GM18873 (cell line): ENCODE results near the gene OR2H1.

Experiments
- ATAC-seq: cut with Tn5 transposase; IDR thresholded peaks from one replicate; pipeline ENCODE4 v1.9.1; 2021; ENCODE audit warnings: mild to moderate bottlenecking, moderate library complexity, moderate number of reproducible peaks; ENCODE audit not compliant: unreplicated experiment, low FRiP score

The OR2H1 gene

DNA sequence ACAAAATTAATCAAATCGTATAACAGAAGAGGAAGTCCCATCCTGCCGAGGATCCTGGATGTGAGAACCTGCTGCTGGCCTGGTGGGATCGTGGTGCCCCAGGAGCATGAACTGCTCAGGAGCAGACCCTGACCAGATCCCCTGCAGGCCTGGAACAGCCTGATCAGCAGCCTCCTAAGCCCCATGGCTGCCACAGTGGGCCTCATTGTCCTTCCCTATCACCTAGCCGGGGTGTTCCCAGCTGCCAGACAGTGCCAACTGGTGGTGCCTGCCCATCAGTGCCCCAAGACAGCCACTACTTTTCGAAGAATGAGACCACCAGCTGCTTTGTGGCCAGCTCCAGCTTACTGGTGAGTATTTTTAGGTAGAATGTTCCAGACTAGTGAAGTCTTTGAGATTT is 50.4 kb downstream of the OR2H1 start:
- no peak for ATAC-seq

GRCh38 chr6:29509239-29509638 is 52.3 kb downstream of the OR2H1 start:
- peak; percentile 68 for ATAC-seq

GRCh38 chr6:29509711-29510110 is 52.8 kb downstream of the OR2H1 start:
- ATAC-seq = no peak

GRCh38 chr6:29510202-29510601 is 53.2 kb downstream of the OR2H1 start:
- ATAC-seq = no peak

GRCh38 chr6:29510746-29511300 is 53.9 kb downstream of the OR2H1 start:
- ATAC-seq = no peak
